HG03442 (cell line): ENCODE results near the gene CCDC43.
"Not testable (repeated sequence)": the region's sequence is repeated elsewhere in the genome, so short reads cannot be mapped to it uniquely, and the experiment has no call there.

ENCODE experiments used
- ATAC-seq: cut with Tn5 transposase; IDR thresholded peaks from one replicate; pipeline ENCODE4 v1.9.1; 2021; ENCODE audit warnings: mild to moderate bottlenecking, moderate library complexity; ENCODE audit not compliant: unreplicated experiment

CCDC43 gene, protein sequence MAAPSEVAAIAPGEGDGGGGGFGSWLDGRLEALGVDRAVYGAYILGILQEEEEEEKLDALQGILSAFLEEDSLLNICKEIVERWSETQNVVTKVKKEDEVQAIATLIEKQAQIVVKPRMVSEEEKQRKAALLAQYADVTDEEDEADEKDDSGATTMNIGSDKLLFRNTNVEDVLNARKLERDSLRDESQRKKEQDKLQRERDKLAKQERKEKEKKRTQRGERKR

DNA sequence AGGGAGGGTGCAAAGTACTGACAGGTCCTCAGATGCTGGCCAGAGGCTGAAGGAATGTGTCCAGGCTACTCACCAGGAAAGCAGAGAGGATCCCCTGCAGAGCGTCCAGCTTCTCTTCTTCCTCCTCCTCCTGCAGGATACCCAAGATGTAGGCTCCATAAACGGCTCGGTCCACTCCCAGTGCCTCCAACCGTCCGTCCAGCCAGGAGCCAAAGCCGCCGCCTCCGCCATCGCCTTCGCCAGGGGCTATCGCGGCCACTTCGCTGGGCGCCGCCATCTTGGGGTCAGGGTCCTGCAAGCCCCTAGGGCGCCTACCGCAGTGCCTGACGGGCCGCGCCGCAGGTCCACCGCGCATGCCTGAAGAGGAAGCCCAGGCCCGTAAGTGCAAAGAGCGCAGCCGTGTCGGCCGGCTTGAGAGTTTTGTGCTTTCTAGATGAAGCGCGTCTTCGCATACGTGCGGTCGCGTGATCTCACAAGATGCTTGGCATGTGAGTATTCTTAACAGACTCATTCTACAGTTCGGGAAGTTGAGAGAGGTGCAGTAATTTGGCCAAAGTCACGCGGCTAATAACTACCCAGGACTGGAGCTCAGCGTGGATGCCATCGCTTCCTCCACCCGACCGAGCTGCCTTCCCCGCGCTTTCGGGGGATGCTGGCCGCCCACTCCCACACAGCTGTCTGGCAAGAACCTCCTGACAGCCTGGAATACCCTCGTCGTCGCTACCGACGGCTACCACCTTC lies at the start of gene CCDC43:
Gene CCDC43, minus strand, starts transcription at position 300 of the 741 bp plus-strand sequence. Its CDS starts 23 bp downstream, at position 277.
- peak; percentile 91 for ATAC-seq

DNA sequence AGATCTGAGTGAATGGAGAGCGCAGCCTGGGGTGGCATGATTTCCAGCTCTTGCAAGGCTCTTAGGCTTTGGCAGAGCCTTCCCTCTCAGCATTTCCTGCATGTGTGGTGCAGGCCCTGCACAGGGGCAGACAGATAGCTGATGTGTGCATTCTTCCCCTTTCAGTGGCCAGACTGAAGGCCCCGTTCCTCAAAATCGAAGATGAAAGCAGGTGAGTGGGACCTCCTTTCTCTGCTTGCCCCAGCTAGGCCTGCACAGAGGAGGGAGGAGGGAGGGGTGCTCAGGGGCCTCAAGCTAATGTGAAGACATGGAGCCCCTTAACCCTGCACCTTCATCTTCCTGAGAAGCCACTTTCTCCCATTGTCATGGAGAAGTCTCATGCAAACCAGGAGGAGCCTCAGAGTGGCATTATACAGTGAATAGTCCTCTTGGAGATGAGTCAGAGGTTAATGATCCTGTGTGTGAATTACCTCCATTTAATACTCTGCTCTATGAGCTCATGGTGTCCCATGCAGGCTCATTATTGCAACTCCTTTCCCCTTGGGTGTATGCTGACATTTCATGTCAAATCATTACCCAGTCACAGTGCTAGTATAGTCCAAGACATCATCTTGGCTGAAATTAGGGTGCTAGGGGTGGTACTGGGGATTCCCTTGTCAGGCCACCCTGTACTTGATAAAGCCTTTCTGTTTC lies 48.8 kb upstream of the CCDC43 start:
- ATAC-seq = no peak

DNA sequence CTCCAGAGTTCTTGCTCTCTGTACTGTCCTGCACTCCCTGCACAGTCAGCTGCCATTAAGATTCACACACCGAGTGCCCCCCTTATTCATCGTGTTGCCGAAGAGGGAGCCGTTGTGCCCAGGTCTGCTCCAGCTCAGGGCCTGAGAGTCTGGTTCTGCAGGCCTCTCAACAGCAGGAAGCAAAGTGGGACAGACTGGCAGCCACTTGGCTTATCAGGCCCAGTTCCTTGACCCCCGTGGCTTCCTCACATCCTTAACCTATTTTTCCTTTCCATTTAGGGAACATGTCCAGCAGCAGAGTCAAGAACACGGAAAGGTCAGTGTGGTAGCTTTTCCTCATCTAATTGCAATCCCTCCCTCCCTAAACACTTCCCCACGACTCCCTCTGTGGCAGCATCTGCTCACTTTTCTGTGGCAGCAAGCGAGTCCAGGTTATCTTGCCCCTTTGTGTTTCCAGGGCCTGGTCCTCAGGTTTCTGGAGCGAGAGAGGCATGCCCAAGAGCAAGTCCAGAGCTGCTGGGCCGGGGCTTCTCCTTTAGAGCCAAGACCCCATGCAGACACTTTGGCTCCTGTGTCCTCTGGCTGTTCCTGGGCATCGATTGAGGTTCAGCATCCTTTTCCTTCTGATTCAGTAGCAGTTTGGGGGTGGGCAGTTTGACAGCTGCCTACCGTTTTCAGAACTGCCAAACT lies 47.1 kb upstream of the CCDC43 start:
- ATAC-seq = no peak

DNA sequence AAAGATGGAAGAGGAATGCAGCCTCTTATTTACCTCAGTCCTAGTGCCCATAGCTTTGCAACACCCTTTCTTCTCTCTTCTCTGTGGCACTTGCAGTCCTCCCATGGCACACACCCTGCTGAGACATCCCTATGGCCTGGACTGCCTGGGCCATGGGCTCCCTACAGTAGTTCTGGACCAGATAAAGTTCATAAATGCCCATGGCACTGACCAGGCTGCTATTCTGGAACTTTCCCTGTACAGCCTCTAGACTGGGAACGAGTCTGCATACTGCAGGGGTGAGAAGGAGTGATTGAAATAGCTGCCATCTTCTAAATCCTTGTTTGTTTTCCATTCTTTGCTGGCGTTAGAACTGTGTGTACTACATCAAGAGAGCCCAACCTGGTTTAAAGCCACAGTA lies 44.7 kb upstream of the CCDC43 start:
- ATAC-seq = no peak

DNA sequence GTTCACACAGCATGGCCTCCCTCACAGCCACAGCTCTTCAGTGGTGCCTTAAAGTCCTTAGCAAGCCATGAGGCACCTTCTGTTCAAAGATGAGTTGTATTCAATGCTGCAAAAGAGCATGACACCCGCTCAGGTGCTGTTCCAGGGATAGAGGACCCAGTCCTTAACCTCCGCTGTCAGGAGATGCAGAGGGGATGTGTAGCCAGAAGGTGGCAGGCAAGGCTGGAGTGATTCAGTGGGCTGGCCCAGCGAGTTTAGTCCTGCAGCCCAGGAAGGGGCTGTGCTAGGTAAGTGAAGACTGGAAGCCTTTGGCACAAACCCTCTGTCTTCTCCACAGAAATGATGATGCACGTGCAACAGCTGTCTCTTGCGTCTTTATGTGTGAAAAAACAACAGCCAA lies 44.2 kb upstream of the CCDC43 start:
- no peak for ATAC-seq

DNA sequence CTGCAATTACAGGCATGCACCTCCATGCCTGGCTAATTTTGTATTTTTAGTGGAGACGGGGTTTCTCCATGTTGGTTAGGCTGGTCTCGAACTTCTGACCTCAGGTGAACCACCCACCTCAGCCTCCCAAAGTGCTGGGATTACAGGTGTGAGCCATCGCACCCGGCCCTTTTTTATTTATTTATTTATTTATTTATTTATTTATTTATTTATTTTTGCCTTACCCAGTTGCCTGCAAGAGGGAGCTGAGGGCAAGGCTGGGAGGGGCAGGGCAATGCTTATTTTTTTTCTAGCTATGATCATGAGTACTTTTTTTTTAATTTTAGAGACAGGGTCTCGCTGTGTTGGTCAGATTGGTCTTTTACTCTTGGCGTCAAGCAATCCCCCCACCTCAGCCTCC lies 36.5 kb upstream of the CCDC43 start:
- ATAC-seq = not testable (repeated sequence)

DNA sequence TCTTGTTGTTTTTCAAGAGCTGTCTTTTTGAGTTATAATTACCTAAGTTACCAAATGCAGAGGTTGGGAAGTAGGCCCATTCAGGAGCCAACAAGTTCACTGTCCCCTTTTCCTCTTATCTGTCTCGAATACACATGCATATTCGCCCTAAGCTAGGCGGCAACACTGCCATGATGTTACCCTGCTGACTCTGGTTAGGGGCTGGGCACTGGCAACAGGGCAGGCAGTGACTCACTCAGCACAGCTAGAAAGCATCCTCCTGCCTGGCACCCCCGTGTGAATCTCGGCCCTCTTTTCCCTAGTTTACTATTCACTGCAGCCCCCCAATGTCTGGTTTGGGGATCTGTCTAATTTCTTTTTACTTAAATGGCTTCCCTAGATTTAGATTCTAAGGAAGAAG lies 32.7 kb upstream of the CCDC43 start:
- ATAC-seq = no peak

DNA sequence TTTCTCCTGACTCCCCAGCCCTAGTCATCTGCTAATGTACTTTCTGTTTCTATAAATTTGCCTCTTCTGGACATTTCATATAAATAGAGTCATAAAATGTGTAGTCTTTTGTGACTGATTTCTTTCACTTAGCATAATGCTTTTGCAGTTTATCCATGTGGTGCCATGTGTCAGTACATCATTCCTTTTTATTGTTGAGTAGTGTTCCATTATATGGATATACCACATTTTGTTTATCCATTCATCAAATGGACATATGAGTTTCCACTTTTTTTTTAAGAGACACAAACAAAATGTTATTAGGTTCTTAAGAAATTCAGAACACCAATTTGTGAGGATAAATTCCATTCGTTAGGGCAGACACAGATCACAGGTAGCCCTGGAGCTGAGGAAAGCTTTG lies 29.9 kb upstream of the CCDC43 start:
- no peak for ATAC-seq

DNA sequence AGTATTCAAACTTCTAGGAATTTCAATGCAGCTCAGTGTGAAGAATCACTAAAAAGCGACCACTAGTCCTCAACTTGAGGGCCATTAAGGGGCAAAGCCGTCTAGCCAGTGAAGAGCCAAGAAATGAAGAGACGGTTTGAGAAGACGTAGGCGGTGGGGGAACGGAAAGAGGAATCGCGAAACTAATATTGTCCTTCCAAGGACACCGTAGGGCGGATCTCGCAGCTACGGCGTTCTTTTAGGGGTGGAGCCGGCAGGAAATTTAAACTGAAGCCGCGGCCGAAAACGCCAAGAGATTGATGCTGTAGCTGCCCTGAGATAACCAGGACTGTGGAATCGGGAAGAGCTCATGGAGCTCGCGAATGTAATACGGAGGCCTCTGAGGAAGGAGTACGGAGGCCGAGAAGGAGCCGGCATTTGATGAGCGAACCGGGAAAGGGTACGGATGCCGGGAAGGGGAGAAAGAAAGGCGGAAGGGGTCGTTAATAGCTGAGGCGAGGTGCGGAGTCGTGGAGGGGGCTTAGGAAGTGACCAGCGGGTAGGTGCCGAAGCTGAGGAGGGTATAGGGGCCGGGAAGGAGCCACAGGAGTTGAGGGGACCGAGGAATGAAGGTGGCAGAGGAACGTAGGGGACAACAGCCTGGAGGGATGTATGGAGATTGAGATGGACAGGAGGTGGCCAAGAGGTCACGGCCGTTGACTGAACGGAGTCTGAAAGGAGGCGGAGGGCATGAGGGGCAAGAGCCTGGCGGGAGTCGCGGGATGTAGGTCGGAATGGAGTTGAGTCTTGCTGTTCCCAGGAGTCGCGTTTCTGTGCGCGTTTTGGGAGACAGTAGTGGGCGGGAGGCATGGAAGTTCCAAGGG lies 19.1 kb upstream of the CCDC43 start, which contains the start of gene DBF4B:
Gene DBF4B, plus strand, starts transcription at position 265 of the 863 bp plus-strand sequence. Its CDS starts 156 bp downstream, at position 421.
- no peak for ATAC-seq

DNA sequence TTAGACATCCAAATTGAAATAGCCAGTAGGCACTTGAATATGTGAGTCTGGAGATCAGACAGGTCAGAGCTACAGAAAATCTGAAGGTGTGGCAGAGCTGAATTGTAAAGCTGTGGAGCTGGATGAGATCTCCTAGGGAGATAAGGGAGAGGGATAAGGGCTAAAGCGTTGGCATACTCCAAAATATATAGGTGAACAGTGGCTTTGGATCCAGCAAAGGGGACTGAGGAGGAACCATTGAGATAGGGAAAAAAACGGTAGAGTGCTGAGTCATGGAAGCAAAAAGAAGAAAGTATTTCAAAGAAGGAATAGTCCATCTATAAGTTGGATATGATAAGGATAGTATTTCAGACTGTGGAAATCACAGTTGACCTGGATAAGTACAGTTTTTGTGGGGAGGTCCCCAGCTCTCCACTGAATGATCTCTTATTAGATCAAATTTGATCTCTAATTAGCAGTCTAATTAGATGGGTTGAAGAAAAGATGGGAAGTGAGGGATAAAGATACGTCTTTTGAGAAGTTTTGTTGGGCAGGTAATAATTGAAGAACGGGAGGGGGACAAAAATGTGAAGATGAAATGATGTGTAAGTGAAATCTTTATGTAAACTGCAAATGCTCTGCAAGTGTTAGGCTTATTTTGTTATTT lies 18.3 kb upstream of the CCDC43 start:
- ATAC-seq = no peak

DNA sequence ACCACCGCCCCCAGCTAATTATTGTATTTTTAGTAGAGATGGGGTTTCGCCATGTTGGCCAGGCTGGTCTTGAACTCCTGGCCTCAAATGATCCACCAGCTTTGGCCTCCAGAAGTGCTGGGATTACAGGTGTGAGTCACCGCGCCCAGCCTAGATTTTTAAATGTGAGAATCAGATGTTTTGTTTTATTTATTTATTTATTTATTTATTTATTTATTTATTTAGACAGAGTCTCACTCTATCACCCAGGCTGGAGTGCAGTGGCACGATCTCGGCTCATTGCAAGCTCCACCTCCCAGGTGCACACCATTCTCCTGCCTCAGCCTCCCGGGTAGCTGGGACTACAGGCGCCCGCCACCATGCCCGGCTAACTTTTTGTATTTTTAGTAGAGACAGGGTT lies 10.7 kb upstream of the CCDC43 start:
- not testable (repeated sequence) for ATAC-seq

DNA sequence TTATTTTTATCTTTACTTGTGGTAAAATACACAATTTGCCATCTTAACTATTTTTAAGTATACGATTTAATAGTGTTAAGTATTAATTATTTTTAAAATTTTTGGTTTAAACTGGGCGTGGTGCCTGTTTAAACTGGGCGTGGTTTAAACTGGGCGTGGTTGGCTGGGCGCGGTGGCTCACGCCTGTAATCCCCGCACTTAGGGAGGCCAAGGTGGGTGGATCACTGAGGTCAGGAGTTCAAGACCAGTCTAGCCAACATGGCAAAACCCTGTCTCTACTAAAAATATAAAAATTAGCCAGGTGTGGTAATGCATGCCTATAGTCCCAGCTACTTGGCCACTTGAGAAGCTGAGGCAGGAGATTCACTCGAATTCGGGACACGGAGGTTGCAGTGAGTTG lies 4.0 kb upstream of the CCDC43 start:
- no peak for ATAC-seq

DNA sequence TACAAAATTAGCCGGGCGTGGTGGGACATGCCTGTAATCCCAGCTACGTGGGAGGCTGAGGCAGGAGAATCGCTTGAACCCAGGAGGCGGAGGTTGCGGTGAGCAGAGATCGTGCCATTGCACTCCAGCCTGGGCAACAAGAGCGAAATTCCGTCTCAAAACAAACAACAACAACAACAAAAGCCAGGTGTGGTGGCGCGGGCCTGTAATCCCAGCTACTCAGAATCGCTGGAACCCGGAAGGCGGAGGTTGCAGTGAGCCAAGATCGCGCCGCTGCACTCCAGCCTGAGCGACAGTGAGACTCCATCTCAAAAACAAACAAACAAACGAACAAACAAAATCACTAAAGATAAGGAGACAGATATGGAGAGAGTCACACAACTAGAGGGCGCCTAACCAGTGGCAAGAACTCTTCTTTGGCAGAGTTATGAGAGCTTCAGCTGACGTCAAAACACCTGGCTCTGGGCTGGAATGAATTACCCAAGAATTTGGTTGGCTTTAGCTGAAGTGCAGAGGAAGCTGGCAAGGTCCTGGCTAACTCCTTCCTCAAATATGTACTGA lies 1.2 kb upstream of the CCDC43 start:
- not testable (repeated sequence) for ATAC-seq

DNA sequence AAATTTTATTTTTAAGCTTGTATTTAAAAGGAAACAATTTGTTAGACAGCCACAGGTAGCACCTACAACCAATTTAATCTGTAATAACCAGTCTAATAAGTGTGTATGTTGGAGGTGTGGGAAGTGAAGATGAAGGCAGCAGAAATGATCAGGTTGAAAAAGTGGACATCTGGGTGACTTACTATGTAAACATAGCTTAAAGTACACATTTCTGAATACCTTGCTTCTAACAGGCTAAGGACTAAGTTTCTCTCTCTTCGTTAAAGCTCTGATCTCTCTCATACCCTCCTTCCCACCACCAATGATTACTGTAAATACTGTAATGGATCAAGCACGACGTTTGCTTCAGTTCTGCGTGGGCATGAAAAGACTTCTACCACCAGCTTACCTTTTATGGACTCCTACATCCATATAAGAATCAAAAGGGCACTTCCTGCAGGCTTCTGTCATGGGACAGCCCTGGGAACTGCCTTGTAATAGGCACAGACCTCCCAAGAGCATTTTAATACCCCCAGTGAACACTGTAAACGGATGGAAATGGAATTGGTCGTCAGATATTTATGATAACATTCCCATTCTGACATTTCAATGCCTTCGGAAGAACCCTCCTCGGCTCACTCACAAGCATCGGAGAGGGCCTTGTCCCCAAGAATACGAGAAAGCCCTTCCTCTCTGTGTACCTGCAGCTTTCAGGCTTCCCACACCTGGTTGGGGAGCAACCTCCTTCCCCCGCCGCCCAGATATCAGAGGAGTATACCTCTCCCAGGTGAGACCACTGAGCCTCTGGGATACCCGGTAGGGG lies 700 bp downstream of the CCDC43 start:
- no peak for ATAC-seq

DNA sequence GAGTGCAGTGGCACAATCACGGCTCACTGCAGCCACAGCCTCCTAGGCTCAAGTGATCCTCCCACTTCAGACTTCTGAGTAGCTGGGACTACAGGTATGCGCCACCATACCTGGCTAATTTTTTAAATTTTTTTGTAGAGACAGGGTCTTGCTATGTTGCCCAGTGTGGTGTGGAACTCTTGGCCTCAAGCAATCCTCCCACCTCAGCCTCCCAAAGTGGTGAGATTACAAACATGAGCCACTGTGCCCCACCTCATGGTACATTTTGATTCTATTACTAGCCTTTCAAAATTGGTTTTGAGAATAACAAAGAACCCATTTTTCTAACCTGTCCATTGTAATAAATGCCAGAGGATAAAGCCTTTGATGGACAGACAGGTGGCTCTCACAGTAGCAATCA lies 1.4 kb downstream of the CCDC43 start:
- ATAC-seq = no peak

DNA sequence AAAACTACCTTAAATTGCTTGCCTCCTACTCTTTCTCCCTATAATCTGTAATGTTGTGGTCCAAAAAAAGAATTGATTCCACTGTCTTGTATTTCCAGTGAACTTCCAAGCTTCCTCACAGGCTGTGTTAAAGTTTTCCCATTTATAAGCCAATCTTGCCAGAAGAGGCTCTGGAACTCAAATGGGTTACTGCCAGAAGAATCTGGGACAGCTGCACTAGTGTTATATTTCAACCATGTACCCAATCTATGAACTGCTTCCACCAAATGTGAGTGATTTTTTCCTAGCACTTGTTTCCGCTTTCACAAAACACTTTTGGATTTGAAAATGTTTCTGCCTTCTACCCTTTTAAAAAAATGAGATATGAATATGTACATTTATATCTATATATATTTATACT lies 1.8 kb downstream of the CCDC43 start:
- no peak for ATAC-seq

DNA sequence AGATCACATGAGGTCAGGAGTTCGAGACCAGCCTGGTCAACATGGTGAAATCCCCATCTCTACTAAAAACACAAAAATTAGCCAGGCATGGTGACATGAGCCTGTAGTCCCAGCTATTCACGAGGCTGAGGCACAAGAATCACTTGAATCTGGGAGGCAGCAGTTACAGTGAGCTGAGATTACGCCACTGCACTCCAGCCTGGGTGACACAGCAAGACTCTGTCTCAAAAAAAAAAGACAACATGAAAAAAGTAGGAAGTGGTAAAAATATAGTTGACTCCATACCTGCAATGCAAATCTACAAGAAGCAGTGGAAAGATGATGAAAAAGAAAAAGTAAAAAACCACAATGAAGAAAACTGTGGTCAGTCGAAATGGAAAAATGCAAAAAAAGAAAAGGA lies 6.3 kb downstream of the CCDC43 start:
- not testable (repeated sequence) for ATAC-seq

DNA sequence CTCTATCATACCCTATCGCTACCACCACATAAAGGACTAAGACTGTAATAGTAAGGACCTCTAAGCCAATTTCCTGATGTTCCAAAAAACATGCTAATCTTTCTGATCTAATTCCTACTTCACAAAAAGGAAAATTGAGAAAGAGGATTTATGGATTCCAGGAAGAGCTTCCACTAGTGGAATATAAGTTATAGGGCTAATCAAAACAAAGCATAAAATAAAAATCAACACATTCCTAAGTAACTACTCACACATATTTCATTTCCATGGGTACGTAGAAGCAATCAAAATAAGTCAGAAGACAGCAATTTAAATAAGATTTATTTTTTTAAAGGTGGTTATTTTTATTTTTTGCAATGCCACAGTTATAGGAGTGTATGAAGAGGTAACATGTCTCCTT lies 12.4 kb downstream of the CCDC43 start:
- no peak for ATAC-seq

DNA sequence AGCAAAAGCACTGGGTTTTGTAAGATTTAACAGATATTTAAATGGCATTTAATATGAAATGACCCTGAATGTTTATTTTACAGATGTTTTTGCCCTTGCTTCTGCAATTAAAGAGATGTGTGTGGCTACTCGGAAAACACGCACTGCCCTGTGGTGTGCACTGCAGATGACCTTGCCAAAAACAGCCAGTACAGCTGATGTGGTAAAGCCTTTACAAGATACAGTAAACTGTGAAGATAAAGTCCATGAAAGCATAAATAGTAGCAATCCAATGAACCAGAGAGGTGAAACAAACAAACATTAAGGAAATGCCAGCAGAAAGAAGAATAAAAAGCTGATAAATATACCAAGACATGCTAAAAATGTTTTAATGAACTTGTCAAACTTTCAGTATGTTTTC lies 15.7 kb downstream of the CCDC43 start:
- ATAC-seq = no peak
